AG04449 (cell line): ENCODE data around the gene HM13.

Source experiments
- CTCF ChIA-PET: fragments of 350-600 bp; formaldehyde crosslinking; extraction: SDS; loops from one replicate; lab custom pipeline; 2021; ENCODE audit warnings: antibody characterized with exemption; lab: Yijun Ruan, JAX
- POLR2A ChIA-PET: fragments of 400-600, 350-600 bp; formaldehyde crosslinking; extraction: SDS; loops from one replicate; lab custom pipeline; 2020; ENCODE audit warnings: antibody characterized with exemption, inconsistent platforms; lab: Yijun Ruan, JAX
- DNase-seq: peaks from one replicate; pipeline ENCODE4 v3.0.0-alpha.2; 2010; ENCODE audit warnings: low read depth, low spot score
- H3K4me3 ChIP-seq: 2 replicates; pipeline ENCODE4 v1.5.1; 2011; ENCODE audit warnings: low read depth, mild to moderate bottlenecking, control low read depth, low read length
- TF ChIP-seq, protein P1 (sequence below): IDR thresholded peaks from one replicate; pipeline ENCODE4 v1.5.1; 2011; ENCODE audit warnings: mild to moderate bottlenecking, moderate library complexity, low read length, control low read depth, inconsistent platforms; ENCODE audit not compliant: insufficient read depth; ENCODE audit errors: missing control alignments

Gene HM13

DNA sequence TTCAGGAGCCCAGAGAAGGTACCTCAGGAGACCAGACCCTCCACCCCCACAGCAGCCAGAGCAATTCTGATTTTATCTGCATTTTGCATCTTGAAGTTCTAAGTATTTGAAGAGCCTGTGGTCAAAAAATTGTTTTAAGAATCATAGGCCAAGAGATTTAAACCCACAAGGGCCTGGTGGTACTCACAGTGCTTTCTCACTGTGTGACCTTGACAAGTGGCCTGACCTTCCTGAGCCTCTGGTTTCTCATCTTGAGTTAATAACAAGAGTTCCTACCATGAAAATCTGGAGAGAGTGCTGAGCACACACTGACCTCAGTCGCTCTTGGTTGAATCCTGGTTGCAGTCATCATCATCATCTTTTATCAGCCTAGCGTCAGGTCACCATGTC, 45.5 kb downstream of the HM13 start:
- TF ChIP-seq, protein P1, sequence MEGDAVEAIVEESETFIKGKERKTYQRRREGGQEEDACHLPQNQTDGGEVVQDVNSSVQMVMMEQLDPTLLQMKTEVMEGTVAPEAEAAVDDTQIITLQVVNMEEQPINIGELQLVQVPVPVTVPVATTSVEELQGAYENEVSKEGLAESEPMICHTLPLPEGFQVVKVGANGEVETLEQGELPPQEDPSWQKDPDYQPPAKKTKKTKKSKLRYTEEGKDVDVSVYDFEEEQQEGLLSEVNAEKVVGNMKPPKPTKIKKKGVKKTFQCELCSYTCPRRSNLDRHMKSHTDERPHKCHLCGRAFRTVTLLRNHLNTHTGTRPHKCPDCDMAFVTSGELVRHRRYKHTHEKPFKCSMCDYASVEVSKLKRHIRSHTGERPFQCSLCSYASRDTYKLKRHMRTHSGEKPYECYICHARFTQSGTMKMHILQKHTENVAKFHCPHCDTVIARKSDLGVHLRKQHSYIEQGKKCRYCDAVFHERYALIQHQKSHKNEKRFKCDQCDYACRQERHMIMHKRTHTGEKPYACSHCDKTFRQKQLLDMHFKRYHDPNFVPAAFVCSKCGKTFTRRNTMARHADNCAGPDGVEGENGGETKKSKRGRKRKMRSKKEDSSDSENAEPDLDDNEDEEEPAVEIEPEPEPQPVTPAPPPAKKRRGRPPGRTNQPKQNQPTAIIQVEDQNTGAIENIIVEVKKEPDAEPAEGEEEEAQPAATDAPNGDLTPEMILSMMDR, result no peak
- POLR2A ChIA-PET, result interaction anchor here (0.7 to 2.8 kb wide), 6 partner anchors 9 to 53 kb away, joined by 3 to 24 read pairs (median 5); partner anchors contain the start of gene ID1
- DNase-seq, result no peak
- no peak overlapping the region for H3K4me3 ChIP-seq
- CTCF ChIA-PET, result interaction anchor here (0.6 to 30.9 kb wide), 15 partner anchors 10 to 200 kb away, joined by 3 to 1856 read pairs (median 4); partner anchors contain the start of genes BCL2L1 and ID1

DNA sequence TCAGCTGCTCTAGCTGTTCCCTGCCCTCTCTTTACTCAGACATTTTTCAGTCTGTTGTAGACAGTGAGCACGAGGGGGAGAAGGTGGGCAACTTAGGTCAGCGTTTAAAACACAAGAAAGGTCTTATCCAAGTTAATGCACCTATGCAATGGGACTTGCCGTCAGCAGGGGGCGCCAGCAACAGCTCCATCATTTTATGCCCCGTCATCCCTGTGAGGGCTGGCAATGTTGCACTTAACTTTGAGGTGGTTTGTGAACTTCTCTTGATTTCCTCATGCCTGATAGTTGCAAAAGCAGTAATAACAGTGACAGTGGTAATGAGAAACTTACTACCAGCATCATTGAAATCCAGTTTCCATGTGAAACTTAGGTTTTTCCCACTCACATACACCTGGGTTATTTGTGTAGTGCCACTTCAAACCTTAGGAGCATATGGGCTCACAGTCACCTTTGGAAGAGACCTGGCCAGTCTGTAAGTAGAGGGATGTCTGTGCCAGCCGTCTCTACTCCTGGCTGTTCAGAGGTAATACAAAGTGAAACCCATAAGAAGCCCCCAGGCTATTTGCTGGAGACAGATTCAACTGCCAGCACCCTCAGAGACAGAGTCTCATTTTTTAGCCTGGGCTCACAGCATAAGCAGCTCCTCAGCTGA, 46.0 kb downstream of the HM13 start:
- POLR2A ChIA-PET, result interaction anchor here (0.7 to 2.8 kb wide), 9 partner anchors 8 to 53 kb away, joined by 3 to 24 read pairs (median 5); partner anchors contain the start of gene ID1
- DNase-seq, result no peak
- TF ChIP-seq, protein P1, result peak; percentile 89
- CTCF ChIA-PET, result interaction anchor here (0.6 to 30.9 kb wide), 19 partner anchors 10 to 222 kb away, joined by 3 to 1856 read pairs (median 5); partner anchors contain the start of genes BCL2L1 and ID1
- H3K4me3 ChIP-seq, result no peak overlapping the region

DNA sequence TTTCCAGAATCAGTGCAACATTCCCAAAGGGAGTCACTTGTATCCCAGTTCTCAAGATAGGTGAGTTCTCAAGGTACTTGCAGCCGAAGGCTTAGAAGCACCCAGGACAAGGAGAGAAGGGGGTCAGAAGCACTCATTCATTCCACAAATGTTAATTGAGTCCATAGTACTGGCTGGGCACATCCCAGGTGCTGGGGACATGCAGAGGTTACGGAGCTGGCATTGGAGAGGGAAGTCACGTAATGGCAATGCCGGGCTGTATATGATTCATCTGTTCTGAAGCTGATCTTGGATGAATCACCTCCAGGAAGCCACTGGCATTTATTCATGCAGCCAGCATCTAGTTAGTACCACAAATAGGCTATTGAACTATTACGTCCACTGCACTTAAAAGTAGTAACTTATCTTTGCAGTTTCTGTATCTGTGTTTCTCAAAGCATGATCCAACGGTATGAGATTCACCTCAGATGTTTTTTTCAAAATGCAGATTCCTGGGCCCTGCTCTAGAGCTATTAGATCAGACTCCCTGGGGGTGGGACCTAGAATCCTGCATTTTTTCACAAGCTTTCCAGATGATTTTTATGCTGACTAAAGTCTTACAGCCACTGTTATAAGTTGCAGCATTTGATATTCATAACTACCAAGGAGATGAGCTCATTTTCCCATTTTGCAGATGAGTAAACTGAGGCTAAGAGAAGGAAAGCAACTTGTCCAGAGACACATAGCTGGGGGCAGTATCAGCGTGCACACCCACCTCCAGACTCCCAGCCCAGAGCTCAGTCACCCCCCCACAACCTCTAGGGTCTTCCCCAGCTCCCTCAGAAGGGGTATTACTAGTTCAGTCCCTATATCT, 46.7 kb downstream of the HM13 start:
- TF ChIP-seq, protein P1, result no peak
- H3K4me3 ChIP-seq, result no peak overlapping the region
- CTCF ChIA-PET, result interaction anchor here (0.7 to 30.9 kb wide), 19 partner anchors 9 to 222 kb away, joined by 3 to 1856 read pairs (median 5); partner anchors contain the start of genes BCL2L1 and ID1
- peak; percentile 93 for DNase-seq
- POLR2A ChIA-PET, result interaction anchor here (1.0 to 2.8 kb wide), 7 partner anchors 7 to 52 kb away, joined by 3 to 24 read pairs (median 5); partner anchors contain the start of gene ID1

DNA sequence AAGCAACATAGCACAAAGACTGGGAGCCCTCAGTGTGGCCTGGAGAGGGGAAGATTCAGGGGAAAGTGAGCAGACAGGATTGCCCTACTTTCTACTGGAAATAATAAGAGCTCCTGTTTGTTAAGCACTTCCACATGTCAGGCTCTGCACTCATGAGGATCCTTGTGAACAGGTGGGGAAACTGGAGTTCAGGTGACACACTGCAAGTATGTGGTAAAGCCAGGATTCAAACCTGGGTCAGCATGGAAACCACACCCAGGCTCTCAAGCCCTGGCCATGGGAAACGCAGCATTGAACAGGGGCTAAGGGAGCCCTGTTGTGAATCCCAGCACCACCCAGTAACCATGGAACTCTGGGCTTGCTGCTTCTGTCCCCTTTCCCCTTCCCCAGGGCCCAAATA, 48.0 kb downstream of the HM13 start:
- DNase-seq, result no peak
- ChIA-PET POLR2A (interaction anchor here (0.9 to 1.7 kb wide), 4 partner anchors 31 to 49 kb away, joined by 3 to 8 read pairs (median 6); partner anchors contain the start of gene ID1), CTCF (interaction anchor here (0.7 to 30.9 kb wide), 24 partner anchors 8 to 181 kb away, joined by 3 to 1856 read pairs (median 6); partner anchors contain the start of genes BCL2L1, HM13 and ID1)
- TF ChIP-seq, protein P1, result no peak
- no peak overlapping the region for H3K4me3 ChIP-seq

DNA sequence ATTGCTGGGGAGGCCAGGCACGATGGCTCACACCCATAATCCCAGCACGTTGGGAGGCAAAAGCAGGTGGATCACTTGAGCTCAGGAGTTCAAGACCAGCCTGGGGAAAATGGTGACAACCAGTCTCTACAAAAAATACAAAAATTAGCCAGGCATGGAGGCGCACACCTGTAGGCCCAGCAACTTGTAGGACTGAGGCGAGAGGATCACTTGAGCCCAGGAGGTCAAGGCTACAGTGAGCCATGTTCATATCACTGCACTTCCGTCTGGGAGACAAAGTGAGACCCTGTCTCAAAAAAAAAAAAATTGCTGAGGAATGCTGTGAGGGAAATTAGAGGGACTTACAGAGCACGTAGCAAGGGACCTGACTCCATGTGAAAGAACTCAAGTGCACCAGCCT, 50.0 kb downstream of the HM13 start:
- ChIA-PET POLR2A (no interaction called here), CTCF (interaction anchor here (1.0 to 30.9 kb wide), 6 partner anchors 6 to 159 kb away, joined by 3 to 1856 read pairs (median 124); partner anchors contain the start of genes BCL2L1 and ID1)
- DNase-seq, result no peak
- TF ChIP-seq, protein P1, result no peak
- no peak overlapping the region for H3K4me3 ChIP-seq
